DMS53 treated with DMSO at 0.1 percent for 48 hours (cell line): ENCODE results near the gene ADGRG2.

Experiments
- DNase-seq: peaks from one replicate; lab custom pipeline; 2025; ENCODE audit not compliant: unreplicated experiment; lab: John Stamatoyannopoulos, UW

The ADGRG2 gene, protein sequence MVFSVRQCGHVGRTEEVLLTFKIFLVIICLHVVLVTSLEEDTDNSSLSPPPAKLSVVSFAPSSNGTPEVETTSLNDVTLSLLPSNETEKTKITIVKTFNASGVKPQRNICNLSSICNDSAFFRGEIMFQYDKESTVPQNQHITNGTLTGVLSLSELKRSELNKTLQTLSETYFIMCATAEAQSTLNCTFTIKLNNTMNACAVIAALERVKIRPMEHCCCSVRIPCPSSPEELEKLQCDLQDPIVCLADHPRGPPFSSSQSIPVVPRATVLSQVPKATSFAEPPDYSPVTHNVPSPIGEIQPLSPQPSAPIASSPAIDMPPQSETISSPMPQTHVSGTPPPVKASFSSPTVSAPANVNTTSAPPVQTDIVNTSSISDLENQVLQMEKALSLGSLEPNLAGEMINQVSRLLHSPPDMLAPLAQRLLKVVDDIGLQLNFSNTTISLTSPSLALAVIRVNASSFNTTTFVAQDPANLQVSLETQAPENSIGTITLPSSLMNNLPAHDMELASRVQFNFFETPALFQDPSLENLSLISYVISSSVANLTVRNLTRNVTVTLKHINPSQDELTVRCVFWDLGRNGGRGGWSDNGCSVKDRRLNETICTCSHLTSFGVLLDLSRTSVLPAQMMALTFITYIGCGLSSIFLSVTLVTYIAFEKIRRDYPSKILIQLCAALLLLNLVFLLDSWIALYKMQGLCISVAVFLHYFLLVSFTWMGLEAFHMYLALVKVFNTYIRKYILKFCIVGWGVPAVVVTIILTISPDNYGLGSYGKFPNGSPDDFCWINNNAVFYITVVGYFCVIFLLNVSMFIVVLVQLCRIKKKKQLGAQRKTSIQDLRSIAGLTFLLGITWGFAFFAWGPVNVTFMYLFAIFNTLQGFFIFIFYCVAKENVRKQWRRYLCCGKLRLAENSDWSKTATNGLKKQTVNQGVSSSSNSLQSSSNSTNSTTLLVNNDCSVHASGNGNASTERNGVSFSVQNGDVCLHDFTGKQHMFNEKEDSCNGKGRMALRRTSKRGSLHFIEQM

DNA sequence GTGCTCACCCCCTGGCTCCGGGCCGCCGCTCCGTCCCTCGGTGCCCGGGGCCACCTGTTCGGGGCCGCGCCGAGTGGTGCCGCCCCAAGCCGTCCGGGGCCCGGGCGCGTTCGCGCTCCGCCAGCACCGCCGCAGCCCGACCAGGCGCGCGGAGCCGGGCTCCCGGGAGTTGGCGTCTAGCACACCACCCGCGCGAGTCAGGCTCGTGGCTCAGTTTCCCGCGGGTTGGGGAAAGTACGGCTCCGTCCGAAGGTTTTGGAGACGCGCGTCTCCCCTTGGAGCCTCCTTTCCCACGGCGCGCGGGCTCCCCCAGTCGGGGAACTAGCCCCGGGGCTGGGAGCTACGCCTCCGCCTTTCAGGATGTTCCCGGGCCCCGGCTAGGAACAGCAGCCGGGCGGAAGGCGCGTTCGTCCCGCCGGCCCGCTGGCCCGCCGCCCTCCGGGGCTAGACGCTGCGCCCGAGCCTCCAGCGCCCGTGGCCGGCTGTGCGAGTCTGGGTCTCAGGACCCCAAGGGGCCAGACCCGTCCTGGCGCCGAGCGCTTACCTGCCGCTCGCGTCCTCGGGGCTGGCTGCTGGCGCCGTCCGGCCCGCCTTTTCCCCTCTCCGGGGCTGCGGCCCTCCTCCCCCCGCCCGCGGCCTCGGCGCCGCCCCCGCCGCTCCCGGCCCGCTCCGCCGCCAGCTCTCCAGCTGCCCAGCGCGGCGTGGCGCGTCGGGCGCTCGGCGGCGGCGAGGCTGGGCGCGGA lies at the start of gene ADGRG2:
Gene ADGRG2, minus strand, starts transcription at position 571 of the 743 bp plus-strand sequence. CDS start 53,634 bp downstream, outside the sequence.
- peak; percentile 23 for DNase-seq

DNA sequence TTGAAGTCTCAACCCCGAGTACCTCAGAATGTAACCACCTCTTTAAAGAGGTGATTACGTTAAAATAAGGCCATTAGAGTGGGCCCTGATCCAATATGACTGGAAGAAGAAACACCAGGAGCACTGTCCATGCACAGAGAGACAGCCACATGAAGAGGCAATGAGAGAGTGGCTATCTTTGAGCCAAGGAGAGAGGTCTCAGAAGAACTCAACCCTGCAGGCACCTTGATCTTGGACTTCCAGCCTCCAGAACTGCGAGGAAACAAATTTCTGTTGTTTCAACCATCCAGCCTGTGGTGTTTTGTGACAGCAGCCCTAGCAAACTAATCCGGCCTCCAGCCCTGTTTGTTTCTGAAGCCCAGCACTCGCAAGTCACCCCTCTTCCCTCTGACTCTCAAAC lies 46.3 kb upstream of the ADGRG2 start:
- DNase-seq: no peak

DNA sequence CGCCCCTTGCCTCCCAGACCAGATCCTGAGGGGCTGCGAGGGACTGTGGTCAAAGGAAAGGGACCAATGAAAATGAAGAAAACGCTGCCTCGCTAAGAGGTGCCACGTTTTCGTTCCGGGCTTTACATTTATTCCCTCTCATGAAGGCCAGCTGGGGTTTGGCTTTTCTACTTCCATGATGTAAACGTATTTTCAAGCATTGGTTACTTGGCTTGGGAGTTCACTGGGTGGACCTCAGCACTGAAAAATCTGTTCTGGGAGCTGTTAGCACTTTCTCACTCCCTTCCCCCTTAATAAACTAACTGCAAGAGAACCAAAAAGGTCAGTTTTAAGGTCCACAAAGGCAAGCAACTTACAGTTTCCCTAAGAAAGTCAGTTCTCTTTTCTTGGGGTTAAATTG lies 40.6 kb upstream of the ADGRG2 start:
- no peak for DNase-seq

DNA sequence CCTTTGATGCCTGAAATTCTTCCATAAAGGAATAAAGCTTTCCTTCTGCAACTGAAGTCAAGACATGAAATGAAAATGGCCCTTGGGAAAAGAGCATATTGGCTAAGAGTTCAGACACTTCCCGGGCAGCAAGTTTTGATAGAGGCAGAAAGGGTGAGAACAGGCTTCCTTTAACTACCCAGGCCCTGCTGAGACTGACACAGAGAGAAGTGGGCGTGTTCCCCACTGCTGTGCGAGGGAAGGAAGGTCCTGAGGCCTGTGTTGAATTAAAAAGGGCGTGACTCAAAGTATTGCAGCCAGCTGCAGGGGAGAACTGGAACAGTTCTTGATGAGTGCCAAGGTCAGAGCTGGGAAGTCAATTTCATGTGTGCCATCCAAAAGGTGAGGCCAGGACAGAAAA lies 33.9 kb upstream of the ADGRG2 start:
- no peak for DNase-seq

DNA sequence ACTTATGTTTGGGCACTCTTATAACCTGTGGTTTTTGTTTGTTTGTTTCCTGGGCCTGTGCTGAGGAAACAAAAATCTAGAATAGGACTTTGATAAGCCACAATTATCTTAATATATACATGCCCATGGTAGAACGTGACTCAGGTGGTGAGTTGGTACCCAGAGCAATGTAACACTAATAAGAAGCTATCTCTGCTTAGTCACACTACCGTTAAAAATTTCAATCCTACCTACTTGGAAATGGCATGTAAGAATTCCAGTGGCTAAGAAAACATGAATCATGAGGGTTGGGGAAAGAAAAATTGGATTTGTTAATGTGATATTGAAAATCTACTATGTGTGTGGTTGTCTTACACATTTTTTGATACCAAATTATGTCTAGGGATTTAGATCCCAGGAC lies 30.5 kb upstream of the ADGRG2 start:
- no peak for DNase-seq

DNA sequence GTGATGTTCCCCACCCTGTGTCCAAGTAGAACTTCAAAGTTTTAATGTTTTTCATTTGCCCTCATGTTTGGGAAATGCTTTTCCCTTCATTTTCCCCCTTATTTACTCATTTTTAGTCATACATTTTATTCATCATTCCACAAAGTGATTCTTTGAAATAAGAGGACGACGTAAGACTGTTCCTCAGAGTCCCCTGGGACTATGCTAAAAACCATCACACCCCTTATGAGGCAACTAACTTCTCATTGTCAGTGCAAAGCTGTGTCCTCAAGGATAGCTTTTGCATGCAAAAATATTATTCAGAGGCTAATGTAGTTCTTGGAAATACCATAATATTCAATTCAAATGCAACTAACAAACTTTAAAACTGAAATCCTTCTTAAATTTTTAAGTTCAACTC lies 14.8 kb upstream of the ADGRG2 start:
- DNase-seq: no peak

DNA sequence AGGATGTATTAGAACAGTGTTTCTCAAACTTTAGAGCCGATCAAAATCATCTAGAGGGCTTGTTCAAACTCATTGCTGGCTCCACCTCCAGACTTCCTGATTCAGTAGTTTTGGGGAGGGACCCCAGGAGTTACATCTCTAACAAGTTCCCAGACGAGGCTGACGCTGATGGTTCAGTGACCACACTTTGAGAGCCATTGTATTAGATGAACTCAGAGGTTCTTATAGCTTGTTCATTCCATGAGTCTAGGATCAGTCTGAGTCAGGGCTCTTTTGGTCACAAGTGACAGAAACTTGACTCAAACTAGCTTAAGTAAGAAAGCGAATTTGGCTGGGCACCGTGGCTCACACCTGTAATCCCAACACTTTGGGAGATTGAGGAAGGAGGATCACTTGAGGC lies 11.5 kb upstream of the ADGRG2 start:
- no peak for DNase-seq

DNA sequence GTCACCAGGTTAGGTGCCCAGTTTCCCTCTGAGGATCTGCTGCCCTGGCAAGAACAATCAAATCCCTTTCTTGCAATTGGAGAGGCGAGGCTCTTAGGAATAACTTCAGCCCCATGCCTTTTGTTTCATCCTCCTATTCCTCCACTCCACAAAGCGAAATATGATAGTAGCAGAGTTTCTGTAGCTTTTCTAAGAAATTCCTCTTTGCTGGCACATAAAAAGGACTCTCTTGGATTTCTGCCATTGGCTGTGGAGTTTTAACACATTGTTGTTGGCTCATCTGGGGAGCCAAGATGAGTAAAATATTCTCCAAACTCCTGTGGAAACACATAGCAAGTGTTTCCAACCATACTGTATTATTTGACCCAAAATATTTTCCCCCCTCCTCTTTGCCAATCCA lies 11.0 kb upstream of the ADGRG2 start:
- DNase-seq: no peak

DNA sequence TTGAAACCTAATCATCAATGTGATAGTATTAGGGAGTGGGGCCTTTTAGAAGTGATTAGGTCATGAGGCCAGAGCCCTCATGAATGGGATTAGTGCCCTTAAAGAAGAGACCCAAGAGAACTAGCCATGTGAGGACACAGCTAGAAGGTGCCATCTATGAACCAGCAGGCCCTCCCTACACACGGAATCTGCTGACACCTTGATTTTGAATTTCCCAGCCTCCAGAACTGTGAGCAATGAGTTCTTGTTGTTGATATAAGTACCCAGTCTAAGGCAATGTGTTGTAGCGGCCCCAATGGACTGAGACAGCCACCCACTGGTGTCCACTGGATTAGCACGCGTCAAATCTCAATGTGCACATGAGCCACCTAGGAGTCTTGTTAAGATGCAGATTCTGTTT lies 8.4 kb upstream of the ADGRG2 start:
- no peak for DNase-seq

DNA sequence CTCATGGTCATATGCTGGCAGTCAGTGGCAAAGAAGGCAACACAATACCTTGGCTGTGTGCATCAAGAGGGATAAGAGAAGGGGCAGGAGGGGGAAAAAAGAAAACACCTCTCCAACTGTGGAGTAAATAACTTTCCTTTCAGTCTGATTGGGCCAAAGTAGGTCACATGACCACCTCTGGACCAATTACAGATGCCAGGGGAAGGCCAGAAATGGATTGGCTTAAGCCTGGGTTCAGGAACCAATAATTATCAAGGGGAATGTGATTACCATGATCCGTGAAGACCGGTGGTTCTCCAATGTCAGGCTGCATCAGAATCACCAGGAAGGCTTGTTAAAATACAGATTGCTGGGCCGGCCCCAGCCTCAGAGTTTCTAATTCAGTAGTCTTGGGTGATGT lies 7.4 kb upstream of the ADGRG2 start:
- DNase-seq: no peak

DNA sequence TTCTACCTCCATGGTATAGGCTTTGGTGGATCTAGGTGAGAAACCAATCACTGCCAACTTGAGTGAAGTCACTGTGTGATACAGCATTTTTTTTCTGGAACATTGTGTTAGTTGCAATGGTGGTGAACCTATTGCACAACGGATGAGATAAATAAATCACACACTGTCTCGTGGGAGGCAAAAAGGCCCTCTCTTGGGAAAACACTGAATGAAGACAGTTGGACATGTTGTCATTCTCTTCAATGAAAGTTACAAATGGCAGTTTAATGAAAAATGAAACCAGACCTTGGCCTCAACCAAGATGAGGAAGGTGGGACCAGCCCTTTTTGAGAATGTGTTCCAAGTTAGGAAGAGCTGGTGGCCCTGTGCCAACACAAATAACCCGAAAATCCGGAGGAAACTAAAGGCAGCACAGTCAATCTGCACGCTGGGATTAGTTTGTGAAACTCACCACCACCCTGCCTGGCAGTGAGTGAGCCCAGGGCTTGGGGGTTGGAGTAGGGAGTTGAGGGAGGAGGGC lies 5.4 kb upstream of the ADGRG2 start:
- DNase-seq: no peak

DNA sequence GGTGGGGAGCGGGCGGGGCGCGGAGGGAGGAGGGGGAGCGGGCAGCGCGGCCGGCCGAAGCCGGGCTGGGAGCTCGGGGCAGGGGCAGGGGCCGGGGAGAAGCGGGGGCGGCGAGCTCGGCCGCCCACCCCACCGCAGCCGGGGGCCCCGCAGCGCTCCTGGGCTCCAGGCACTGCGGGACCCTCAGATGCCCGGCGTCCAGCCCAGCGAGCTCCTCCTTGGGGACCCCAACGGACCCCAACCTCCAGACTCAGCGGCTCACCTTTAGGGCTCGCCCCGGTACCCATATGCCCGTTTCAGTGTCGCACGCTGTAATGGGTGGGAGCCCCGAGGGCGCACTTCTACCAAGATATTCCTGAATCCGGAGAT lies 357 bp upstream of the ADGRG2 start:
- no peak for DNase-seq

DNA sequence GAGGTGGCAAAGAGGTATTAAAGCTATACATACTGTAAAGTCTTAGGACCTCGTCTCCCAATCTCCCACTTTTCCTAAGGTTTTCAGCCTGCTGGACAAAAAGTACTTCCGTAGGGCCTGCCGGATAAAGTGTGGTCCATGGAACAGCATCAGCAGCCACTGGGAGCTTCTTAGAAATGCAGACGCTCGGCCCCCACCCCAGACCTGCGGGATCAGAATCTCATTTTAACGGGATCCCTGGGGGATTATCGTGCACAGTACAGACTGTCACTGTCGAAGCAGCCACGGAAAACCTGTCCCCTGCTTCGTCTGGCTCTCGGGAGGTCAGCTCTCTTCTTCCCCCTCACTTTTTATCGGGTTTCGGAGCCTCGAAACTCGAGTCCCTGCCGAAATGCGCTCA lies 802 bp downstream of the ADGRG2 start:
- DNase-seq: no peak

DNA sequence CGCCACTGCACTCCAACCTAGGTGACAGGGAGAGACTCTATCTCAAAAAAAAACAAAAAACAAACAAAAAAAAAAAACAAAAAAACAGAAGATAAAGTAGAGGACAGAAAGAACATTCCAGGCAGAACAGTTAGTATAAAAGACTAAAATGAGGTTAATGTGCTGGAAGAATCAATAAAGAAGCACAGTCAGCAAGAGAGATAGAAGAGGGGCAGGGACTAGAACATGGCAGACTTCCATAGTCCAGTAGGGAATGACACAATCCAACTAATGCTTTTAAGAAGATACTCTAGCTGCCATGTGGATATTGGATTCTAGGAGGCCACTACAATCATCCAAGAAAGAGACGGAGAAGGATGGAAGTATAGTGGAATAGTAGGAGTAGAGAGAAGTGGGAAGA lies 11.6 kb downstream of the ADGRG2 start:
- no peak for DNase-seq

DNA sequence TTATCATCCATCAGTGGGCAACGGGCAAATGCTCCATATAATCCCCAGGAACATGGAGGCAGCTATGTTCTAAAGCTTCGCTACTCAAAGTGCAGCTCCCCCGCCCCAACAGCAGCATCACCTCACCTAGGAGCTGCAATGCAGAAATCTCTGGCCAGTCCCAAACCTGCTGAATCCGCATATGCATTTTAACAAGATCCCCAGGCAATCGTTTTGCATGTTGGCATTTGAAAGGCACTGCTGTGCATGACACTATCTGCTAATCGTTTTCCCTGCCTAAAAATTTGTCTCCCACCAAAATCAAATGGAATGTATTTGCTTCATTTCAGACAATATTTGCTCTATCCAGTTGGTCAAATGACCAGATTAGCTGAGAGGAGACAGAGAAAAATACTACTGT lies 15.2 kb downstream of the ADGRG2 start:
- DNase-seq: no peak

DNA sequence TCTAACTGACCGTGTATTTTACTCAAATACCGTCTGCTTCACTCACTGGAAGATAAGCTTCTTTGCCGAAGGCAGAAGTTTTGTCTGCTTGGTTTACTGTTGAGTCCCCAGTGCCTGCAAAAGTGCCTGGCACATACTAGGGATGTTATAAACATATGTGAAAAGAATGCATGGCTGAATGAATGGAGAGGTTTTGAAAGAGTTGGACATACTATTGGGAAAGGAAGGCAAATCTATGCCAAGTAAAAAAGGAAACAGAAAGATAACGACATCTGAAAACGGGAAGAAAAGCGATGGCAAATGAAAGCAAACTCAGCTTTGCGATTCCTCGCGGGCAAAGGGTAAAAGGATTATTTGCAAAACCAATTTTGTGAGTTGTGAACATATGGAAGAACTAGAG lies 21.7 kb downstream of the ADGRG2 start:
- DNase-seq: no peak

DNA sequence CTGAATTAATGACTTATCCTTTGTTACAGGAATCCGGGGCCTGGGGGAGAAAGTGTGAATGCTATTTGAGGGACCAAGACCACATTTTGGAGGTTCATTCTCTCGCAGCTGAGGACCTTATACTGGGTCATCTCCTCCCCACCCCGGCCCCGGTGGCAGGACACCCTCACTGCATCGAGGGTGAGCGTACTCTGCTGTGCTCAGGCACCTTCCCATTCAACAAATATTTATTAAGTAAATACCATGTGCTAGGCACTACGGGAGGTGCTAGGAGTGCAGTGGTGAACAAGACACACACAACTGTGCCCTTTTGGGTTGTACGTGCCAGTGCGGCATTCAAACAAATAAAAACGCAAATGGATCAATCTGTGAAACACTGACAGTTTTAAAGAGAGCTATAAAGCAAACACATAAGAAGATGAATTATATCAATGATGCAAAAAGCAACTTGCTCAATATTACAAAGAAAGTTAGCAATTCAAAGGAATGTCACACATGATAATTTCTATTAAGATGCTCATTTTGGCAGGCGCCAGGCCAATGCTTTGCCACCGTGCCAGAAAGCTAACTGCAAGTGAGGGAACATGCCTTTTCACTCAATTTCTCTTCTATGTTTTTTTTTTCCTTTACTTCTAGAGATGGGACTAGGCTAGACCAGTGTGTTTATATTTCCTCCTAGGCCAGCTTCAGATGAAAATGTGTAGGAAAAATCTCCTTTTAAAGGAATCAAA lies 24.6 kb downstream of the ADGRG2 start:
- no peak for DNase-seq

DNA sequence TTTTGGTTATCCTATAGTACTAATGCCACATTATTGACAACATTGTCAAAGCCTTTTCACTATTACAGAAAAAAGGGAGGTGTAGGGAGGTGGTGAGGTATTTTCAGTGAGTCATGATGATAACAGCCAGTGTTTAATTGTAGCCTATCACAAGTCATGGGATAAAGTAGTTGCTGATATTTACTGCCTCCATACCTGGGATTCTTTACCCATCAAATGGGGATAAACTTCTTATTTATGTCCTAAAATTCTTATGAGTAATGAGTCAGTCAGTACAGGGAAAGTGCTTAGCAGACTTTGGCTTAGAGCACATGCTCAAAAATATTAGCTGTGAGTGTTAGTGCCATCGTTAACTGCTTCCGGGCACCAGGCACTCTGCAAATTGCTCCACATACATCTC lies 25.7 kb downstream of the ADGRG2 start:
- DNase-seq: no peak

DNA sequence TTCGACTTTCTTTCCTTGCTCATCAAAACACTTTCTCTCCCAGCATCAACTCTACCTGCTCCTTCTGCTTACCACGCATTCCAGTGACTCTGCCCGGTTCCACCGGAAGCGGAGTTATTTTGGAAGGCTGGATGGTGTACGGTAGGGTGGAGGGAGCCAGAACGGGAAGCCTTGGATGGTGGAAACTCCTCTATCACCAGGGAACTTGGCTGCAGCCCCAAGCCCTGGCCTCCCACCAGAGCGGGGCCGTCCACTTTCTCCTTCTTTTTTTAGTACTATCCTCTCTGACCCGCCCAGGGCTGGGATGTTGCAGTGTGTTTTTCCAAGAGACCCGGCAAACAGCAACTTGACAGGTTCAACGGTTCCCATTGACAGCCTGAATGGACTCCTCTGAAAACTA lies 27.6 kb downstream of the ADGRG2 start:
- no peak for DNase-seq

DNA sequence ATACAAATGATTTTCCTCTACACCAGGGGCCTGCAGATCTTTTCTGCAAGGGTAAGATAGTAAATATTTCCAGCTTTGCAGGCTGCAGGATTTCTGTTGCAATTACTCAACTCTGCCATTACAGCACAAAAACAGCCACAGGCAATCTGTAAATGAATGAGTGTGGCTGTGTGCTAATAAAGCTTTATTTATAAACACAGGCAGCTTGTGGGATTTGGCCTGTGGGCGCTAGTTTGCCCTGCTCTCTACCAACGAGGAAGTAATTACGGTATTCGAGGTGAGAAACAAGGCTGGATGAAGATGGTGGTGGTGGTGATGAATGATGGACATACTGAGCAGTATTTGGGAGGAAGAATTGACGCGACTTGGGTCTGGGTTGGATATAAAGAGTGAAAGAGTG lies 30.7 kb downstream of the ADGRG2 start:
- DNase-seq: no peak
